ENCODE results near the gene NR1H2.

Gene NR1H2

GRCh38 chr19:50331994-50332243, 44.3 kb upstream of the NR1H2 start:
- no peak overlapping the region for H3K27ac ChIP-seq (ENCODE audit: poor library complexity, severe bottlenecking)
- H3K27me3 ChIP-seq (ENCODE audit: insufficient read depth, poor library complexity, severe bottlenecking), result peaks cover 43% of the 10 kb centered on the region
- ATAC-seq (ENCODE audit: low read depth), result no peak
- no peak for DNase-seq (ENCODE audit: low spot score)
- H3K4me3 ChIP-seq (ENCODE audit: severe bottlenecking), result no peak overlapping the region
- no peak for TF ChIP-seq CTCF (IDR thresholded peaks at IDR 0.05; ENCODE audit: poor library complexity, severe bottlenecking)
- H3K9me3 ChIP-seq (ENCODE audit: severe bottlenecking), result no peaks in the 10 kb centered on the region
- no peaks in the 10 kb centered on the region for H3K4me1 ChIP-seq (ENCODE audit: insufficient read depth, poor library complexity, severe bottlenecking)
- H3K36me3 ChIP-seq (ENCODE audit: low read depth), result no peaks in the 10 kb centered on the region

DNA sequence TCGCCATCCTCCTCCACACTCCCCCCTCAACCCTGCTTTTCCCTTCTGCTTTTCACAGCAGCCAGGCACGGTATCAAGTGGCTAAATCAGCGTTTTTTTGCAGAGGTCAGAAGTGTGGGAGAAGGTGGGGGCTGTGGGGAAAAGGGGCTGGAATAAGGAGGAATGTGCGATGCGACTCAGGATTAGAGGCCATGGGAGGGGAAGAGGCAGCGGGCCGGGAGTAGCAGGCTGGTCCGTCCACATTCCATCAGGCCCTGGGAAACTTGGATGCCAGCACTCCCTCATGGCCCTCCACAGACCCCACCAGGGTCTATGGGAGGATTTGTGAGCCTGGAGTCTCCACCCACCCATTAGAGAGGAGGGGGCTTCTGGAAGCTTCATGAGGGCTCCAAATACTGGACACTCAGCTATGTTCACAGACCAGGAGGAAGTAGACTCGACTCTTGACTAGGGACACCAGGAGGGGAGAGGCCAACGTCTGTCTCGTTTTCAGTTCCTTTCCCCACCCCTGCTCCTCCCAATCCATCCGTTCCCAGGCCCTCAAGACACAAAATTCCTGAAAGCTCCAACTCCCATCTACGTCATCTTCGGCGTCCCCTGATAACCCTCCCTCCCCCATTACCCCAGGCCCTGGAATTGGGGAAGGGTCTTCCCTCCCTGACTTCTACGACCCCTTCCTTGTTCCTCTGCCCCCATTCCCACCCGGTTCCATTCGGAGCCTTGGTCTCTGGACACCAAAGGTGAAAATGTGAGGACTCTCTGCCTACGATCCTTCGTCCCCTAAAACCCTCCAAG, 43.8 kb upstream of the NR1H2 start:
- DNase-seq (ENCODE audit: low spot score) (no peak), ATAC-seq (ENCODE audit: low read depth) (no peak)
- Histone ChIP-seq H3K27ac (ENCODE audit: poor library complexity, severe bottlenecking) (no peak overlapping the region), H3K9me3 (ENCODE audit: severe bottlenecking) (no peaks in the 10 kb centered on the region), H3K36me3 (ENCODE audit: low read depth) (no peaks in the 10 kb centered on the region), H3K27me3 (ENCODE audit: insufficient read depth, poor library complexity, severe bottlenecking) (peaks cover 38% of the 10 kb centered on the region), H3K4me3 (ENCODE audit: severe bottlenecking) (peak overlapping the region; percentile 35), H3K4me1 (ENCODE audit: insufficient read depth, poor library complexity, severe bottlenecking) (no peaks in the 10 kb centered on the region)
- TF ChIP-seq CTCF (IDR thresholded peaks at IDR 0.05; ENCODE audit: poor library complexity, severe bottlenecking), result no peak

DNA sequence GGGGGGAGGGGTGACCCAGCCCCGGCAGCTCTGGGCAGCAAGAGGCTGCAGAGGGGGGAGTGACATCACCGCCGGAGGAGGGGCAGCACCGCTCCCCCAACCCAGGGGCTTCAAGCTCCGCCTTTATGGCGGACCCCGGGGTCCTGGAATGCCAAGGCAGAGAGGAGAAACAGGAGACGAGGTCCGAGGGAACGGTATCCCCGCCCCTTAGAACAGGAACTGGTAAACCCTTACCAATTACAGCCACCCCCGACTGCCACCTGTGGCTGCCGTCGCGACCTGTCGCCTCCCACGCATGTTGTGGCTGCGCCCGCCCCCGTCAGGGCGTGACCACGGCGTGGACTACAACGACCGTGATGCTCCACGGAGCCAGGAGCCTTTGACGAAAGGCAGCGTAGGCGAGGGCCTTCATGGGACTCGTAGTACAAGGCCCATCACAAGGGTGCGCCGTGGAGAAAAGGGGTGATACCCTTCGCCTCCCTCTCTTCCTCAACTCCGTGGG, 43.0 kb upstream of the NR1H2 start:
- Histone ChIP-seq H3K4me3 (ENCODE audit: severe bottlenecking) (peak overlapping the region; percentile 35), H3K27ac (ENCODE audit: poor library complexity, severe bottlenecking) (no peak overlapping the region)

DNA sequence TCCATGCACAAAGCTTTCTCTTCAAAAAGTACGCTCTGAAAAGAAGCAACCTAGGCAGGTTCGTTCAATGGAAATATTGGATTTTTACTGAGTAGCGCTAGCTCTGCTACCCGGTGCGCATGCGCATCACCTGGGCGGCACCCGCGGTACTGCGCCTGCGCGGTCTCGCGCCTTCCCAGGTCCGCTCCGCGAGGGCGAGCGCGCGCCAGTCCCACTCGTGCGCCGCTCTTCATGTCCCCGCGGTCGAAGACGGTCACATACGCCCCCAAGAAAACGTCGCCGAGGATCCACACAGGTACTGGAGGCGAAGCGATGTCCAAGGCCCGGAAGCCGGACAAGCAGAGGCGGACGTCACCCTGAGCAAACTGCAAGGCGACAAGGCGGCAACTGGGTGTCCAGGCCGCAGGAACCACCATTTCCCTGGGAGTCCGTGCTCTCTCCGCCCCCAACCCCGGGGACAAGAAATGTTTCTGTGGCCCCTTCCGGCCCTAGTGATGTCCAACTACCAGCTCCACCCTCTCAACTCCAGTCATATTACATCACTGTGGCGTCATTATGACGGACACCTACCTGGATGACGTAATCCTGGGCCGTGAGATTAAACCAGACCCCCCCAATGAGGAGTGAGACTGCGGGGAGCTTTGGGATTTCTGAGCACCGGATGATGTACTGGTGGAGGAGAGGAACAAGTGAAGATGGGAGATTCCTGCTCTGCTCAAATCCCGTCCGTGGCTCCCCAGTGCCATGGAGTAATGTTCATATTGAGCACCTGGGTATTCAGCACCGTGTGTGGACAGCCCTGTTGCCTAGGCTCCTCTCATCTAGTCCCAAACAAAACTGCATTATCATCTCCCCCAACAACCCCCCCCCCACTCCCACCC, 42.3 kb upstream of the NR1H2 start:
- Histone ChIP-seq H3K27me3 (ENCODE audit: insufficient read depth, poor library complexity, severe bottlenecking) (peaks cover 29% of the 10 kb centered on the region), H3K4me3 (ENCODE audit: severe bottlenecking) (peak overlapping the region; percentile 35), H3K27ac (ENCODE audit: poor library complexity, severe bottlenecking) (no peak overlapping the region), H3K9me3 (ENCODE audit: severe bottlenecking) (no peaks in the 10 kb centered on the region), H3K36me3 (ENCODE audit: low read depth) (no peaks in the 10 kb centered on the region), H3K4me1 (ENCODE audit: insufficient read depth, poor library complexity, severe bottlenecking) (no peaks in the 10 kb centered on the region)
- 0 out of 3 replicates have a peak, but pooled peaks have one; percentile 6 for ATAC-seq (ENCODE audit: low read depth)
- no peak for TF ChIP-seq CTCF (IDR thresholded peaks at IDR 0.05; ENCODE audit: poor library complexity, severe bottlenecking)
- DNase-seq (ENCODE audit: low spot score), result no peak

More for the DNA sequence above, 43.0 kb upstream of the NR1H2 start:
- peak; percentile 66 for ATAC-seq (ENCODE audit: low read depth)
- H3K9me3 ChIP-seq (ENCODE audit: severe bottlenecking), result no peaks in the 10 kb centered on the region
- H3K4me1 ChIP-seq (ENCODE audit: insufficient read depth, poor library complexity, severe bottlenecking), result no peaks in the 10 kb centered on the region
- no peaks in the 10 kb centered on the region for H3K36me3 ChIP-seq (ENCODE audit: low read depth)
- no peak for TF ChIP-seq CTCF (IDR thresholded peaks at IDR 0.05; ENCODE audit: poor library complexity, severe bottlenecking)
- peaks cover 33% of the 10 kb centered on the region for H3K27me3 ChIP-seq (ENCODE audit: insufficient read depth, poor library complexity, severe bottlenecking)
- peak; percentile 91 for DNase-seq (ENCODE audit: low spot score)

Measured in RWPE2 (cell line).